CD8-positive, alpha-beta memory T cell (primary cell): Measurements from ENCODE around the gene HPGD. TPM values are rescaled to one million over a fixed set of nuclear protein-coding genes. Genes with fewer than 3 reads are reported as not detected.

ENCODE experiments used
- CTCF ChIA-PET: fragments of 350-600 bp; sonication (Branson Sonifier 250); formaldehyde crosslinking; loops from one replicate; lab custom pipeline; 2021; ENCODE audit warnings: antibody characterized with exemption; lab: Charles Lee
- POLR2A ChIA-PET: fragments of 350-600 bp; sonication (Branson Sonifier 250); formaldehyde crosslinking; loops from one replicate; lab custom pipeline; 2021; ENCODE audit warnings: antibody characterized with exemption; lab: Charles Lee
- DNase-seq, 5 donors: peaks; one replicate each; pipeline versions ENCODE4 v3.0.0 to v3.0.0-alpha.2; 2020 to 2022; ENCODE audit warnings: mixed read lengths in 1 of 5
- H3K27ac ChIP-seq: one replicate; pipeline ENCODE4 v1.7.0; 2013; ENCODE audit warnings: low read depth, mild to moderate bottlenecking, low read length, moderate library complexity
- H3K27me3 ChIP-seq: 2 replicates; pipeline ENCODE4 v1.7.0; 2013; ENCODE audit warnings: low read length, mild to moderate bottlenecking; ENCODE audit not compliant: insufficient read depth, poor library complexity, severe bottlenecking
- H3K36me3 ChIP-seq: 2 replicates; pipeline ENCODE4 v1.7.0; 2013; ENCODE audit warnings: mild to moderate bottlenecking, low read length, moderate library complexity; ENCODE audit not compliant: insufficient read depth
- H3K4me1 ChIP-seq: 2 replicates; pipeline ENCODE4 v1.7.0; 2013; ENCODE audit warnings: mild to moderate bottlenecking, low read length, moderate library complexity; ENCODE audit not compliant: insufficient read depth
- H3K4me3 ChIP-seq: 2 replicates; pipeline ENCODE4 v1.7.0; 2013; ENCODE audit warnings: mild to moderate bottlenecking, low read length
- H3K9me3 ChIP-seq: 2 replicates; pipeline ENCODE4 v1.7.0; 2013; ENCODE audit warnings: mild to moderate bottlenecking, low read length
- H3K27ac Mint-ChIP-seq, 8 donors: one replicate each; pipeline ENCODE4 v1.8.0; 2020 to 2021; ENCODE audit warnings: mixed read lengths in 8 of 8, mild to moderate bottlenecking in 6 of 8, inconsistent platforms in 3 of 8, moderate library complexity in 3 of 8
- H3K27me3 Mint-ChIP-seq, 2 donors: one replicate each; pipeline ENCODE4 v1.8.0; 2020 to 2021; ENCODE audit warnings: mixed read lengths in 2 of 2, mild to moderate bottlenecking in 1 of 2, moderate library complexity in 1 of 2
- H3K36me3 Mint-ChIP-seq, 3 donors: one replicate each; pipeline ENCODE4 v1.8.0; 2020 to 2021; ENCODE audit warnings: mixed read lengths in 3 of 3, inconsistent platforms in 1 of 3, mild to moderate bottlenecking in 1 of 3
- H3K4me1 Mint-ChIP-seq, 3 donors: one replicate each; pipeline ENCODE4 v1.8.0; 2020 to 2021; ENCODE audit warnings: mixed read lengths in 3 of 3, inconsistent platforms in 1 of 3, mild to moderate bottlenecking in 1 of 3
- H3K4me3 Mint-ChIP-seq, 7 donors: one replicate each; pipeline ENCODE4 v1.8.0; 2020 to 2021; ENCODE audit warnings: mixed read lengths in 7 of 7, mild to moderate bottlenecking in 6 of 7, moderate library complexity in 4 of 7, inconsistent platforms in 2 of 7
- H3K9me3 Mint-ChIP-seq, 5 donors: one replicate each; pipeline ENCODE4 v1.8.0; 2020 to 2022; ENCODE audit warnings: mixed read lengths in 5 of 5, mild to moderate bottlenecking in 3 of 5, moderate library complexity in 2 of 5, inconsistent platforms in 1 of 5
- polyA plus RNA-seq: library from polyadenylated mRNA; unstranded; fragments of 300-500 nt; fragmentation: Illumina TruSeq; gene quantifications from one replicate; pipeline ENCODE4 v1.2.3, GENCODE V29; 2021
- total RNA-seq, 2 experiments: library from RNA; stranded (reverse); gene quantifications; one replicate each; pipeline ENCODE4 v1.2.3, GENCODE V29; 2021

Gene HPGD
- total and polyA plus RNA-seq, 3 experiments from 2014 or later = 1.4 to 18.2 (median 1.6) TPM

DNA sequence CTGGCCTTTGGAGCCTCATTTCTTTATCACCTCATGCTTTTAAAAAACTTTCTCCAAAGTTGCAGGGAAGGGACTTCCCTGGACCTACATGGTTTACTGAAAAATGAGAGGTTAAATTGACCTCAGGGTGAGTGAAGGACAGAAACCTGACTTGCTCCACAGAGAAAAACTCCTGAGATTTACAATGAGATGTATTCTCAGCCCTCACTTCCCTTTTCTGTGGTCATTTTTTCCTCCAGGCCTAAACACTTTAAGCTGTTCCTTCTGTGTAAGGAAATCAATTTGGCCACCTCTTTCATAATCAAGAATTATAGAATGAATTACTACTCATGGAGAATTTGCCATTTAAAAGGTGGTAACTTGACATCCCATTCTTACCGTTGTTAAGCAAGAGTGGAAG, 77.9 kb downstream of the HPGD start:
- H3K4me3 ChIP-seq = no peak overlapping the region
- Mint-ChIP-seq H3K9me3 (peaks cover 0 to 9% (median 0%) of the 10 kb centered on the region in 5 donors), H3K4me3 (no peak overlapping the region), H3K4me1 (no peaks in the 10 kb centered on the region), H3K27me3 (peaks cover 0 to 3% of the 10 kb centered on the region in 2 donors), H3K27ac (no peak overlapping the region), H3K36me3 (no peaks in the 10 kb centered on the region)
- CTCF ChIA-PET = interaction anchor here (1.4 kb wide), 1 partner anchor 11 kb away, joined by 3 read pairs; no protein-coding TSS in a partner anchor
- no peaks in the 10 kb centered on the region for H3K4me1 ChIP-seq
- H3K27ac ChIP-seq = no peak overlapping the region
- H3K27me3 ChIP-seq = no peaks in the 10 kb centered on the region
- H3K9me3 ChIP-seq = no peaks in the 10 kb centered on the region
- no peaks in the 10 kb centered on the region for H3K36me3 ChIP-seq
- POLR2A ChIA-PET = no interaction called here
- DNase-seq = no peak

Other genes with a start within 250 kb of the HPGD start
- 10 to 100 TPM; 18.3 to 20.3 TPM for gene FBXO8, start 238.8 kb downstream of the HPGD start, total RNA-seq
- 14.5 TPM for gene FBXO8, start 238.8 kb downstream of the HPGD start, polyA plus RNA-seq
- 10 to 100 TPM; 20.4 to 22.4 TPM for gene CEP44, start 238.6 kb downstream of the HPGD start, total RNA-seq
- gene CEP44, start 238.6 kb downstream of the HPGD start, polyA plus RNA-seq = 6.8 TPM